ENCODE measurements around the gene LTBP2.

The LTBP2 gene

GRCh38 chr14:74636424-74637177 lies 24.6 kb upstream of the LTBP2 start:
- no peak for TF ChIP-seq TEAD4 (IDR thresholded peaks at IDR 0.05)
- TF ChIP-seq YY1 (IDR thresholded peaks at IDR 0.05; ENCODE audit: low read depth): no peak
- no peak for TF ChIP-seq CEBPB (IDR thresholded peaks at IDR 0.05)
- no peak for TF ChIP-seq TCF12 (IDR thresholded peaks at IDR 0.05; ENCODE audit: low read depth)
- no peak for TF ChIP-seq USF1 (IDR thresholded peaks at IDR 0.05)

GRCh38 chr14:74635847-74636246 lies 23.8 kb upstream of the LTBP2 start:
- TF ChIP-seq RAD21 (IDR thresholded peaks at IDR 0.05; ENCODE audit: low read depth): no peak
- TF ChIP-seq YY1 (IDR thresholded peaks at IDR 0.05; ENCODE audit: low read depth): no peak
- no peak for TF ChIP-seq CREB1 (IDR thresholded peaks at IDR 0.05; ENCODE audit: low read depth)
- no peak for TF ChIP-seq TCF12 (IDR thresholded peaks at IDR 0.05; ENCODE audit: low read depth)

- TF ChIP-seq CREB1 (IDR thresholded peaks at IDR 0.05; ENCODE audit: low read depth): no peak
- TF ChIP-seq EP300 (IDR thresholded peaks at IDR 0.05; ENCODE audit: borderline replicate concordance): no peak
- TF ChIP-seq EGR1 (IDR thresholded peaks at IDR 0.05): no peak
- no peak for TF ChIP-seq ZBTB7A (IDR thresholded peaks at IDR 0.05; ENCODE audit: low read depth)
- TF ChIP-seq NFIC (IDR thresholded peaks at IDR 0.05): no peak
- no peak for TF ChIP-seq TAF1 (IDR thresholded peaks at IDR 0.05; ENCODE audit: low read depth)
- no peak for TF ChIP-seq RAD21 (IDR thresholded peaks at IDR 0.05; ENCODE audit: low read depth)
- TF ChIP-seq, protein P1, sequence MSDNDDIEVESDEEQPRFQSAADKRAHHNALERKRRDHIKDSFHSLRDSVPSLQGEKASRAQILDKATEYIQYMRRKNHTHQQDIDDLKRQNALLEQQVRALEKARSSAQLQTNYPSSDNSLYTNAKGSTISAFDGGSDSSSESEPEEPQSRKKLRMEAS (IDR thresholded peaks at IDR 0.05): no peak
- TF ChIP-seq TEAD4 (IDR thresholded peaks at IDR 0.05): no peak
- TF ChIP-seq TCF12 (IDR thresholded peaks at IDR 0.05; ENCODE audit: low read depth): no peak
- no peak for TF ChIP-seq FOXM1 (IDR thresholded peaks at IDR 0.05; ENCODE audit: borderline replicate concordance, low read depth)
- TF ChIP-seq, protein P2, sequence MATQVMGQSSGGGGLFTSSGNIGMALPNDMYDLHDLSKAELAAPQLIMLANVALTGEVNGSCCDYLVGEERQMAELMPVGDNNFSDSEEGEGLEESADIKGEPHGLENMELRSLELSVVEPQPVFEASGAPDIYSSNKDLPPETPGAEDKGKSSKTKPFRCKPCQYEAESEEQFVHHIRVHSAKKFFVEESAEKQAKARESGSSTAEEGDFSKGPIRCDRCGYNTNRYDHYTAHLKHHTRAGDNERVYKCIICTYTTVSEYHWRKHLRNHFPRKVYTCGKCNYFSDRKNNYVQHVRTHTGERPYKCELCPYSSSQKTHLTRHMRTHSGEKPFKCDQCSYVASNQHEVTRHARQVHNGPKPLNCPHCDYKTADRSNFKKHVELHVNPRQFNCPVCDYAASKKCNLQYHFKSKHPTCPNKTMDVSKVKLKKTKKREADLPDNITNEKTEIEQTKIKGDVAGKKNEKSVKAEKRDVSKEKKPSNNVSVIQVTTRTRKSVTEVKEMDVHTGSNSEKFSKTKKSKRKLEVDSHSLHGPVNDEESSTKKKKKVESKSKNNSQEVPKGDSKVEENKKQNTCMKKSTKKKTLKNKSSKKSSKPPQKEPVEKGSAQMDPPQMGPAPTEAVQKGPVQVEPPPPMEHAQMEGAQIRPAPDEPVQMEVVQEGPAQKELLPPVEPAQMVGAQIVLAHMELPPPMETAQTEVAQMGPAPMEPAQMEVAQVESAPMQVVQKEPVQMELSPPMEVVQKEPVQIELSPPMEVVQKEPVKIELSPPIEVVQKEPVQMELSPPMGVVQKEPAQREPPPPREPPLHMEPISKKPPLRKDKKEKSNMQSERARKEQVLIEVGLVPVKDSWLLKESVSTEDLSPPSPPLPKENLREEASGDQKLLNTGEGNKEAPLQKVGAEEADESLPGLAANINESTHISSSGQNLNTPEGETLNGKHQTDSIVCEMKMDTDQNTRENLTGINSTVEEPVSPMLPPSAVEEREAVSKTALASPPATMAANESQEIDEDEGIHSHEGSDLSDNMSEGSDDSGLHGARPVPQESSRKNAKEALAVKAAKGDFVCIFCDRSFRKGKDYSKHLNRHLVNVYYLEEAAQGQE (IDR thresholded peaks at IDR 0.05; ENCODE audit: low read depth): no peak
Measured at GRCh38 chr14:74634964-74635363, 22.9 kb upstream of the LTBP2 start.

- TF ChIP-seq, protein P2 (IDR thresholded peaks at IDR 0.05; ENCODE audit: low read depth): no peak
- TF ChIP-seq ZBTB7A (IDR thresholded peaks at IDR 0.05; ENCODE audit: low read depth) (no peak), CREB1 (IDR thresholded peaks at IDR 0.05; ENCODE audit: low read depth) (no peak), EGR1 (IDR thresholded peaks at IDR 0.05) (no peak), TAF1 (IDR thresholded peaks at IDR 0.05; ENCODE audit: low read depth) (no peak), NFIC (IDR thresholded peaks at IDR 0.05) (no peak), TEAD4 (IDR thresholded peaks at IDR 0.05) (no peak), CEBPB (IDR thresholded peaks at IDR 0.05) (no peak), YY1 (IDR thresholded peaks at IDR 0.05; ENCODE audit: low read depth) (no peak), RAD21 (IDR thresholded peaks at IDR 0.05; ENCODE audit: low read depth) (no peak), TCF12 (IDR thresholded peaks at IDR 0.05; ENCODE audit: low read depth) (no peak), EP300 (IDR thresholded peaks at IDR 0.05; ENCODE audit: borderline replicate concordance) (no peak), FOXM1 (IDR thresholded peaks at IDR 0.05; ENCODE audit: borderline replicate concordance, low read depth) (no peak), USF1 (IDR thresholded peaks at IDR 0.05) (no peak)
- TF ChIP-seq, protein P1 (IDR thresholded peaks at IDR 0.05): no peak
Measured at GRCh38 chr14:74634481-74634880, 22.4 kb upstream of the LTBP2 start.

GRCh38 chr14:74630881-74631690 lies 19.0 kb upstream of the LTBP2 start:
- no peak for TF ChIP-seq ZBTB7A (IDR thresholded peaks at IDR 0.05; ENCODE audit: low read depth)
- TF ChIP-seq TCF12 (IDR thresholded peaks at IDR 0.05; ENCODE audit: low read depth): no peak
- no peak for TF ChIP-seq EGR1 (IDR thresholded peaks at IDR 0.05)
- TF ChIP-seq CEBPB (IDR thresholded peaks at IDR 0.05): no peak
- no peak for TF ChIP-seq CREB1 (IDR thresholded peaks at IDR 0.05; ENCODE audit: low read depth)
- TF ChIP-seq EP300 (IDR thresholded peaks at IDR 0.05; ENCODE audit: borderline replicate concordance): no peak
- TF ChIP-seq YY1 (IDR thresholded peaks at IDR 0.05; ENCODE audit: low read depth): no peak
- TF ChIP-seq, protein P2 (IDR thresholded peaks at IDR 0.05; ENCODE audit: low read depth): no peak
- no peak for TF ChIP-seq RAD21 (IDR thresholded peaks at IDR 0.05; ENCODE audit: low read depth)
- TF ChIP-seq, protein P1 (IDR thresholded peaks at IDR 0.05): no peak
- TF ChIP-seq NFIC (IDR thresholded peaks at IDR 0.05): no peak
- TF ChIP-seq USF1 (IDR thresholded peaks at IDR 0.05): no peak
- TF ChIP-seq FOXM1 (IDR thresholded peaks at IDR 0.05; ENCODE audit: borderline replicate concordance, low read depth): no peak
- no peak for TF ChIP-seq TAF1 (IDR thresholded peaks at IDR 0.05; ENCODE audit: low read depth)
- TF ChIP-seq TEAD4 (IDR thresholded peaks at IDR 0.05): no peak
